ENCODE results near the gene TMEM35B. TPM values are rescaled to one million over a fixed set of nuclear protein-coding genes. Genes with fewer than 3 reads are reported as not detected.

TMEM35B gene
- 10 to 100 TPM; 16.2 to 20.1 TPM for total RNA-seq
- polyA plus RNA-seq (ENCODE audit: insufficient read length in 2 of 2), result 10 to 100 TPM in 1 of 2 donors, 1 to 10 TPM in 1; 8.5 to 12.8 TPM
- long read RNA-seq, donor 1, transcript TMEM35B-201 (3 exons, 922 nt), result major isoform, 17 of 26 reads
- long read RNA-seq, donor 1, partial matches to known transcripts, result 9 of 26 reads
- long read RNA-seq, donor 1, other reads (novel, unspliced or antisense), result 0 of 26 reads
- long read RNA-seq, donor 2, partial matches to known transcripts, result 0 of 4 reads
- long read RNA-seq, donor 2, other reads (novel, unspliced or antisense), result 0 of 4 reads
- long read RNA-seq, donor 3, partial matches to known transcripts, result 0 of 4 reads
- long read RNA-seq, donor 3, other reads (novel, unspliced or antisense), result 0 of 4 reads
- long read RNA-seq, donor 4, transcript TMEM35B-201 (3 exons, 922 nt), result major isoform, 84 of 106 reads
- long read RNA-seq, donor 4, partial matches to known transcripts, result 22 of 106 reads
- long read RNA-seq, donor 4, other reads (novel, unspliced or antisense), result 0 of 106 reads

DNA sequence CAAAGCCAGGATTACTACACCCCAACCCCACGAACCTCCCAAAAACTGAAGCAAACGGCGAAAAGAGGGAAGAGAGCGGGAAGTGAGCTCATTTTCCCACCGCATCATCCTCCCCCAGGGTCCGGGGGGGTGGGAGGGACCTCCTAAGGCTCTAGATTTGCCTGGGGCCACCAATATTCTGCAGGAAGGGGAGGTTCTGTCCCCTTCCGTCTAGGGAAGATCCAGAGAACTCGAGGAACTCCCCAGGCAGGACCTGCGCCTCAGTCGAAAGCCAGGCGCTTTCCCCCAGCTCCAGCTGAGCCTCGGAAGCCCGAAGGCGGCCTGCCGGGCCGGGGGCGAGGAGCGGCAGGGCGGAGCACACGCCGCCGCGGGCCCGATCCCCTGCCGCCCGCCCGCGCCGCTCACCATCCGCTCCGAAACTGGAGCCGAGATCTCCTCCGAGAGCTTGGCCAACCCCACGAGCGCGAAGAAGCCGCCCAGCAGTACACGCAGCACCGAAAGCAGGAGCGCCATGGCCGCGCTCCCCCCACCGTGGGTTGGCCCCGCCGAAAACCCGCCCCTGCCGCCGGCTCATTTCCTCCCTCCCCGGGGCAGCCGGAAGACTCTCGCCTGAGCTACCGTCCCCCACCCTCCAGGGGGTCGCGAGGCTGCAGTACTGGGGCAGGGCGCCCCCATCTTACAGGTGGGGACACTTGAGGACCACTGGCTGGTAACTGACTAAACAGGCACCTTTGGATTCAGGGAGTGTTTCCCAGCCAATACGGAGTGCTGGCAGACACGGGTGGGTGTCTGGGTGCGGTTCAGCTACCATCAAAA lies at the start of gene TMEM35B:
Gene TMEM35B, minus strand, starts transcription at position 555 of the 816 bp plus-strand sequence. Its CDS starts 42 bp downstream, at position 513.
- H3K36me3 ChIP-seq (ENCODE audit: control insufficient read depth, insufficient read depth, low read length), result peaks cover 4% of the 10 kb centered on the region
- no peaks in the 10 kb centered on the region for H3K27me3 ChIP-seq (ENCODE audit: control insufficient read depth, insufficient read depth, low read length)
- WGBS (ENCODE audit: insufficient coverage), result under 1% methylated on average over 52 of the region's 58 CpGs
- H3K4me1 ChIP-seq (ENCODE audit: control insufficient read depth, insufficient read depth, low read length), result peaks cover 10% of the 10 kb centered on the region
- DNase-seq (ENCODE audit: low read depth in 4 of 6, low spot score in 6 of 6), result peak; percentile 29 to 83 (median 42)
- peak within 1 kb of the TSS; percentile 75 for H3K27ac ChIP-seq (ENCODE audit: low read depth, low read length)
- peak within 1 kb of the TSS; percentile 68 for H3K4me3 ChIP-seq (ENCODE audit: low read depth, low read length)
- H3K9me3 ChIP-seq (ENCODE audit: control insufficient read depth, insufficient read depth, low read length), result no peaks in the 10 kb centered on the region

GRCh38 chr1:35033346-35033745 lies 48.2 kb upstream of the TMEM35B start:
- H3K4me3 ChIP-seq (ENCODE audit: low read depth, low read length), result no peak overlapping the region
- peaks cover 2% of the 10 kb centered on the region for H3K27me3 ChIP-seq (ENCODE audit: control insufficient read depth, insufficient read depth, low read length)
- no peak for DNase-seq (ENCODE audit: low read depth in 4 of 6, low spot score in 6 of 6)
- peaks cover 5% of the 10 kb centered on the region for H3K4me1 ChIP-seq (ENCODE audit: control insufficient read depth, insufficient read depth, low read length)
- H3K9me3 ChIP-seq (ENCODE audit: control insufficient read depth, insufficient read depth, low read length), result peaks cover 5% of the 10 kb centered on the region
- WGBS (ENCODE audit: insufficient coverage), result no CpG with 5 or more reads among the region's 1 CpG
- H3K27ac ChIP-seq (ENCODE audit: low read depth, low read length), result no peak overlapping the region
- H3K36me3 ChIP-seq (ENCODE audit: control insufficient read depth, insufficient read depth, low read length), result no peaks in the 10 kb centered on the region

GRCh38 chr1:35032384-35032739 lies 47.2 kb upstream of the TMEM35B start:
- Histone ChIP-seq H3K27ac (ENCODE audit: low read depth, low read length) (peak overlapping the region; percentile 98), H3K4me1 (ENCODE audit: control insufficient read depth, insufficient read depth, low read length) (peaks cover 5% of the 10 kb centered on the region), H3K27me3 (ENCODE audit: control insufficient read depth, insufficient read depth, low read length) (peaks cover 2% of the 10 kb centered on the region), H3K4me3 (ENCODE audit: low read depth, low read length) (peak overlapping the region; percentile 84), H3K9me3 (ENCODE audit: control insufficient read depth, insufficient read depth, low read length) (peaks cover 5% of the 10 kb centered on the region), H3K36me3 (ENCODE audit: control insufficient read depth, insufficient read depth, low read length) (no peaks in the 10 kb centered on the region)
- WGBS (ENCODE audit: insufficient coverage), result no CpG with 5 or more reads among the region's 1 CpG
- DNase-seq (ENCODE audit: low read depth in 4 of 6, low spot score in 6 of 6), result no peak

DNA sequence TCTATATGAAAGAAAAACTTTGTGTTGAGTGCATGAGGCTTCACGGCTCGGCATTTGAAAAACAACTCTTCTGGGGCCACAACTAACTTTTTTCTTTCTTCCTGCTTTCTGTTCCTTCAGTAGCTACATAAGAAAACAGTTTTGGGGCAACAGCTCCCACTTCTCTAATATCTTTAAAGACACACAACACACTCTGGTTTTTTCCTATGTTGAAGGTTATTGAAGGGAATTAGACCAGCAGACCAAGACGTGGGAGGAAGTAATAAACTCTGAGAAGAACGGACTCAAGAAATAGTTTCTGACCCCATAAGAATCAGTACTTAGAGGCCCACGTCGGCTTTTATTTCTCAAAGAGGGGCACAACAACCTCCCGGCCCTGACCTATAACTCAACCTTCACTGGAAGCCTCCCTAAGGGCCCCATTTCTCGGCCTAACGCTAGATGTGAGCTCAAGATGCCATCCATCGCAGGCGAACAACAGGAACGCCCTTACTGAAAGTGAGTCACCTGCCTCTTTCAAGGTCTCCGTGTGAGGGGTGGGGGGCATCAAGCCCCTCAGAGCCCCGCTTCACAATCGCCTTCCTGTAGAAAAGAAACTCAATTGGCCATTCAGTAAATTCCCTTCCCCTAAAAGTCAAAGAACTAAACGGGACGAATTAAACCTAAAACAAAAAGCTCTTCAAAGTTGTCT lies 45.8 kb upstream of the TMEM35B start:
- no peaks in the 10 kb centered on the region for H3K36me3 ChIP-seq (ENCODE audit: control insufficient read depth, insufficient read depth, low read length)
- peaks cover 5% of the 10 kb centered on the region for H3K4me1 ChIP-seq (ENCODE audit: control insufficient read depth, insufficient read depth, low read length)
- peaks cover 2% of the 10 kb centered on the region for H3K27me3 ChIP-seq (ENCODE audit: control insufficient read depth, insufficient read depth, low read length)
- no peak for DNase-seq (ENCODE audit: low read depth in 4 of 6, low spot score in 6 of 6)
- 0% methylated on average over 6 of the region's 17 CpGs for WGBS (ENCODE audit: insufficient coverage)
- peaks cover 5% of the 10 kb centered on the region for H3K9me3 ChIP-seq (ENCODE audit: control insufficient read depth, insufficient read depth, low read length)
- peak overlapping the region; percentile 84 for H3K4me3 ChIP-seq (ENCODE audit: low read depth, low read length)
- H3K27ac ChIP-seq (ENCODE audit: low read depth, low read length), result peak overlapping the region; percentile 98

GRCh38 chr1:35030338-35030737 lies 45.2 kb upstream of the TMEM35B start:
- Histone ChIP-seq H3K9me3 (ENCODE audit: control insufficient read depth, insufficient read depth, low read length) (peaks cover 5% of the 10 kb centered on the region), H3K27ac (ENCODE audit: low read depth, low read length) (peak overlapping the region; percentile 98), H3K4me3 (ENCODE audit: low read depth, low read length) (no peak overlapping the region), H3K27me3 (ENCODE audit: control insufficient read depth, insufficient read depth, low read length) (peaks cover 2% of the 10 kb centered on the region), H3K36me3 (ENCODE audit: control insufficient read depth, insufficient read depth, low read length) (no peaks in the 10 kb centered on the region), H3K4me1 (ENCODE audit: control insufficient read depth, insufficient read depth, low read length) (peaks cover 5% of the 10 kb centered on the region)
- no CpG with 5 or more reads among the region's 5 CpGs for WGBS (ENCODE audit: insufficient coverage)
- no peak for DNase-seq (ENCODE audit: low read depth in 4 of 6, low spot score in 6 of 6)

DNA sequence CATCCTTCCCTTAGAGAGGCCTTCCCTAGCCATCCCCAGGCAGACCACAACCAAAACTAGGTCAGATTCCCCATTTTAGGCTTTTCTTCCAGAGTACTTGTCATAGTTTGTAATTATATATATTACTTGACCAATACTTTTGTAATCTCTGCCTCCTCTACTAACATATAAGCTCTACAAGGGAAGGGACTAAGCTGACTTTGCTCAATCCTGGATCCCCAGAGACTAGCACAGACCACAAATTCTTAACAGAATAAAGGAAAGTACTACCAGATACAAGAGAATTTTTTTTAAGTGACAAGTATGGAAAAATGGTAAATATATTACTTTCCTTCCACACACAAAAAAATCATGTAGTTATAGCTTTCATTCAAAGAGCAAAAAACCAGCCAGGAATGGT lies 44.6 kb upstream of the TMEM35B start:
- DNase-seq (ENCODE audit: low read depth in 4 of 6, low spot score in 6 of 6), result no peak
- Histone ChIP-seq H3K36me3 (ENCODE audit: control insufficient read depth, insufficient read depth, low read length) (no peaks in the 10 kb centered on the region), H3K9me3 (ENCODE audit: control insufficient read depth, insufficient read depth, low read length) (peaks cover 5% of the 10 kb centered on the region), H3K4me3 (ENCODE audit: low read depth, low read length) (no peak overlapping the region), H3K27ac (ENCODE audit: low read depth, low read length) (no peak overlapping the region), H3K27me3 (ENCODE audit: control insufficient read depth, insufficient read depth, low read length) (peaks cover 2% of the 10 kb centered on the region), H3K4me1 (ENCODE audit: control insufficient read depth, insufficient read depth, low read length) (peaks cover 5% of the 10 kb centered on the region)

- no peak overlapping the region for H3K4me3 ChIP-seq (ENCODE audit: low read depth, low read length)
- no peak for DNase-seq (ENCODE audit: low read depth in 4 of 6, low spot score in 6 of 6)
- H3K4me1 ChIP-seq (ENCODE audit: control insufficient read depth, insufficient read depth, low read length), result no peaks in the 10 kb centered on the region
- no peak overlapping the region for H3K27ac ChIP-seq (ENCODE audit: low read depth, low read length)
- H3K9me3 ChIP-seq (ENCODE audit: control insufficient read depth, insufficient read depth, low read length), result no peaks in the 10 kb centered on the region
- H3K27me3 ChIP-seq (ENCODE audit: control insufficient read depth, insufficient read depth, low read length), result no peaks in the 10 kb centered on the region
- H3K36me3 ChIP-seq (ENCODE audit: control insufficient read depth, insufficient read depth, low read length), result peaks cover 13% of the 10 kb centered on the region
Measured at GRCh38 chr1:35016406-35016805, 31.3 kb upstream of the TMEM35B start.

GRCh38 chr1:35014486-35014885 lies 29.3 kb upstream of the TMEM35B start:
- Histone ChIP-seq H3K4me3 (ENCODE audit: low read depth, low read length) (no peak overlapping the region), H3K9me3 (ENCODE audit: control insufficient read depth, insufficient read depth, low read length) (no peaks in the 10 kb centered on the region), H3K27me3 (ENCODE audit: control insufficient read depth, insufficient read depth, low read length) (no peaks in the 10 kb centered on the region), H3K4me1 (ENCODE audit: control insufficient read depth, insufficient read depth, low read length) (no peaks in the 10 kb centered on the region), H3K36me3 (ENCODE audit: control insufficient read depth, insufficient read depth, low read length) (peaks cover 24% of the 10 kb centered on the region), H3K27ac (ENCODE audit: low read depth, low read length) (no peak overlapping the region)
- no CpG with 5 or more reads among the region's 2 CpGs for WGBS (ENCODE audit: insufficient coverage)
- no peak for DNase-seq (ENCODE audit: low read depth in 4 of 6, low spot score in 6 of 6)

DNA sequence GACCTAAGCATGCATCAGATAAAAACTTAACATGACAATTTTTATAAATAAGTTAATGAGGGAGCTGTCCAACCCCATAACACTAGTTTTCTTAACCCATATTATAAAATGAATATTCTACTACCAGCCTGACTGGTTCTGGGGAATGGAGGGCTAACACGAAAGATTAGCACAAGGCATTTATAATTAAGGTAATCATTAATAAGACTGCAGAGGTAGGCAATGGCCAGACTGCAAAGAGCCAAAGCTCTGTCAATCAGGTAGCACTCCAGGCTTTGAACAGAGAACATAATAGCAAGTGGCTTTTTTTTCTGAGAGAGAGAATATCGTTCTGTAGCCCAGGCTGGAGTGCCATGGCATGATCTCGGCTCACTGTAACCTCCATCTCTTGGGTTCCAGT lies 20.6 kb upstream of the TMEM35B start:
- no peak for DNase-seq (ENCODE audit: low read depth in 4 of 6, low spot score in 6 of 6)
- peaks cover 33% of the 10 kb centered on the region for H3K36me3 ChIP-seq (ENCODE audit: control insufficient read depth, insufficient read depth, low read length)
- no peak overlapping the region for H3K27ac ChIP-seq (ENCODE audit: low read depth, low read length)
- no peaks in the 10 kb centered on the region for H3K27me3 ChIP-seq (ENCODE audit: control insufficient read depth, insufficient read depth, low read length)
- no peaks in the 10 kb centered on the region for H3K9me3 ChIP-seq (ENCODE audit: control insufficient read depth, insufficient read depth, low read length)
- WGBS (ENCODE audit: insufficient coverage), result no CpG with 5 or more reads among the region's 3 CpGs
- H3K4me1 ChIP-seq (ENCODE audit: control insufficient read depth, insufficient read depth, low read length), result no peaks in the 10 kb centered on the region
- H3K4me3 ChIP-seq (ENCODE audit: low read depth, low read length), result no peak overlapping the region

All from spinal cord (tissue), 10 donors.